Calu3 (cell line): ENCODE results near the gene RGCC. TPM values are rescaled to one million over a fixed set of nuclear protein-coding genes. Genes with fewer than 3 reads are reported as not detected.

ENCODE experiments used
- BruUV-seq: library from RNA; stranded (reverse); fragments of 400-500 nt; replicated peaks from 2 replicates; lab custom pipeline; 2021; lab: Mats Ljungman, UMichigan
- CTCF ChIA-PET: fragments of 300-600 bp; sonication (Branson Sonifier 250); formaldehyde crosslinking; loops from one replicate; lab custom pipeline; 2022; ENCODE audit warnings: antibody characterized with exemption; lab: Charles Lee
- DNase-seq: peaks from one replicate; pipeline ENCODE4 v3.0.0; 2022
- H3K27ac Mint-ChIP-seq: one replicate; pipeline ENCODE4 v1.8.0; 2022; ENCODE audit warnings: mixed read lengths; ENCODE audit not compliant: unreplicated experiment
- H3K27me3 Mint-ChIP-seq: one replicate; pipeline ENCODE4 v1.8.0; 2022; ENCODE audit warnings: mixed read lengths; ENCODE audit not compliant: unreplicated experiment
- H3K36me3 Mint-ChIP-seq: one replicate; pipeline ENCODE4 v1.8.0; 2022; ENCODE audit warnings: mild to moderate bottlenecking, moderate library complexity, mixed read lengths; ENCODE audit not compliant: insufficient read depth, unreplicated experiment
- H3K4me1 Mint-ChIP-seq: one replicate; pipeline ENCODE4 v1.8.0; 2022; ENCODE audit warnings: mild to moderate bottlenecking, low read depth, mixed read lengths; ENCODE audit not compliant: unreplicated experiment
- H3K4me3 Mint-ChIP-seq: one replicate; pipeline ENCODE4 v1.8.0; 2022; ENCODE audit warnings: mild to moderate bottlenecking, low read depth, moderate library complexity, mixed read lengths; ENCODE audit not compliant: unreplicated experiment
- H3K9me3 Mint-ChIP-seq: one replicate; pipeline ENCODE4 v1.8.0; 2022; ENCODE audit warnings: low read depth, mixed read lengths; ENCODE audit not compliant: unreplicated experiment
- intact Hi-C: fragments of 100-400 bp; cut with micrococcal nuclease; formaldehyde crosslinking; loops from one replicate; pipeline ENCODE4 v1.10.0; 2022; ENCODE audit not compliant: unreplicated experiment
- total RNA-seq: library from RNA; stranded (reverse); gene quantifications from 2 replicates; pipeline ENCODE4 v1.2.3, GENCODE V29; 2022
- TF ChIP-seq, protein P1 (sequence below): fragments of 200-600 bp; IDR thresholded peaks from one replicate; pipeline ENCODE4 v1.8.0; 2022; ENCODE audit warnings: antibody characterized with exemption; ENCODE audit not compliant: unreplicated experiment

RGCC gene
- total RNA-seq, 1 experiment from 2014 or later: 1.7 TPM

DNA sequence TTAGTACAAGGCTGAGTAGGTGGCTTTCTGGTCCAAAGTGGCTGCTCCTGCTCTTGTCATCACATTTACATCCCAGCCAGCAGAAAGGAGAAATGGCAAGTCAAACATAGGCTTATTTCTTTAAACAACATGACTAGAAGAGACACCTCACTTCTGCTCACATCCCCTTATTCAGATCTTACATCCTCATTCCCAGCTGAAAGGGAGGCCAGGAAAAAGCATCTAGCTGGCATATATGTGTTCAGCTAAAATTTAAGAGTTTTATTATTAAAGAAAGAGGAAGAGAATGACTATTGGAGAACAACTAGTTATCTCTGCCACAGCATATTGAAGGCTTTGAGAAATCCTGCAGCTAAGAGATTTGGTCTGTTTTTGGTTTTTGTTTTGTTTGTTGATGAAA lies 34.1 kb downstream of the RGCC start:
- CTCF ChIA-PET: no interaction called here
- Mint-ChIP-seq H3K27me3 (no peaks in the 10 kb centered on the region), H3K9me3 (no peaks in the 10 kb centered on the region), H3K36me3 (no peaks in the 10 kb centered on the region), H3K27ac (no peak overlapping the region), H3K4me1 (no peaks in the 10 kb centered on the region), H3K4me3 (no peak overlapping the region)
- BruUV-seq: no TSS peak
- intact Hi-C loops: no loop called here
- TF ChIP-seq, protein P1, sequence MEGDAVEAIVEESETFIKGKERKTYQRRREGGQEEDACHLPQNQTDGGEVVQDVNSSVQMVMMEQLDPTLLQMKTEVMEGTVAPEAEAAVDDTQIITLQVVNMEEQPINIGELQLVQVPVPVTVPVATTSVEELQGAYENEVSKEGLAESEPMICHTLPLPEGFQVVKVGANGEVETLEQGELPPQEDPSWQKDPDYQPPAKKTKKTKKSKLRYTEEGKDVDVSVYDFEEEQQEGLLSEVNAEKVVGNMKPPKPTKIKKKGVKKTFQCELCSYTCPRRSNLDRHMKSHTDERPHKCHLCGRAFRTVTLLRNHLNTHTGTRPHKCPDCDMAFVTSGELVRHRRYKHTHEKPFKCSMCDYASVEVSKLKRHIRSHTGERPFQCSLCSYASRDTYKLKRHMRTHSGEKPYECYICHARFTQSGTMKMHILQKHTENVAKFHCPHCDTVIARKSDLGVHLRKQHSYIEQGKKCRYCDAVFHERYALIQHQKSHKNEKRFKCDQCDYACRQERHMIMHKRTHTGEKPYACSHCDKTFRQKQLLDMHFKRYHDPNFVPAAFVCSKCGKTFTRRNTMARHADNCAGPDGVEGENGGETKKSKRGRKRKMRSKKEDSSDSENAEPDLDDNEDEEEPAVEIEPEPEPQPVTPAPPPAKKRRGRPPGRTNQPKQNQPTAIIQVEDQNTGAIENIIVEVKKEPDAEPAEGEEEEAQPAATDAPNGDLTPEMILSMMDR: no peak
- no peak for DNase-seq

DNA sequence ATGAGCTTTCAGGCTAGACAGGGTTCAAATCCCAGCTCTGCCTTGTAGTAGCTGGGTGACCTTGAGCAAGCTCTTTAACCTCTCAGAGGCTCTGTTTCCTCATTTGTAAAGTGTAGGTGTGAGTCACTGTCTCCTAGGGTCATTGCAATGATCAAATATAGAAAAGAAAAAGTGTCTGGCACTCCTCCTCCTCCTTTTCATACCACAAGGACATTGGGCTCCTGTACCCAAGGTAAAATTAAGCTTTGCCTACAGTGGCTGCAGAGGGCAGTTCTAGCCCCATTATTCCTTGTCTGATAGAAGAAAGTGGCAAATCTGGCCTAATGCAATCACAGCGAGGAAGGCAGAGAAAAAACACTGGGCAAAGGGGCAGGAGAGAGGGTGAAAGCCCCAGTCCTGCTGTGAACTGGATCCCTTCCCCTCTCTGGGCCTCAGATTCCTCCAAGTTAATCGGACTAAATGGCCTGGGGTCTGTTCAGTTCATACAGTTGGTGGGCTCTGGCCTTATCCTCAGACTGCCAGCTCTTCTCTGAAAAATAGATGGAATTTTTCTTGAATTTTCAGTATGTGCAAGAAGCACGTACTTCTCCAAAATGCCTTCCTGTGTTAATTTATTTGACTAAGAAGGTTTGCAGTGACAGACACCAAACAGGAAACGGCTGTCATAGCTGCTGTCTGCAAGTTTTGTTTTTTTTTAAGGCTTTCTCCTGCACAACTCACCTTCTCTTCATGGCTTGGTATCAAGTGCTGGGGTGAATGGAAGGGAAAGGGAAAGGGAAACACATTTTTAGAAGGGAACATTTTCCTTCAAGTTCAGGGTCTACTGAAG lies 35.3 kb downstream of the RGCC start:
- no peak overlapping the region for H3K27ac Mint-ChIP-seq
- no peaks in the 10 kb centered on the region for H3K27me3 Mint-ChIP-seq

DNA sequence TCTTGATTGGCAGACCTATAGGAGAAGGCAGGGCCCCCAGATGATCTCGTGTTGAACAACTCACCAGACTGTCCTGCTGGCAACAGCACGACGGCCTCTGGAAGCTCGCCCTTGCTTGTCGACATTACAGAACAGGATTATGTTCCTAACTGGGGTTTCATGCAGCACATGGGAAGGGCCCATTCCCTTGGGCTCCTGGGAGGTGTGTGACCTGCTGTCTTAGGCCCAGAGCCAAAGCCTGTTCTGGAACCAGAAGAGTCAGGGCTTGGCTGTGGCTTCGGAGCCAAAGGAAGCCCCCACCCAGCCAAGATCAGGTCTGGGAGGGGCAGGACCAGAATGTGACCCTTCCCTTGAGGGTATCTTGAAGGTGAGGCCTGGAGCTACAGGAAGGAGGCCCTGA lies 36.9 kb downstream of the RGCC start:
- Mint-ChIP-seq H3K9me3 (no peaks in the 10 kb centered on the region), H3K27me3 (no peaks in the 10 kb centered on the region), H3K4me3 (no peak overlapping the region), H3K27ac (no peak overlapping the region), H3K36me3 (no peaks in the 10 kb centered on the region), H3K4me1 (no peaks in the 10 kb centered on the region)
- no TSS peak for BruUV-seq
- TF ChIP-seq, protein P1: no peak
- CTCF ChIA-PET: no interaction called here
- intact Hi-C loops: no loop called here
- no peak for DNase-seq

More for the DNA sequence above, 35.3 kb downstream of the RGCC start:
- CTCF ChIA-PET: no interaction called here
- no peaks in the 10 kb centered on the region for H3K36me3 Mint-ChIP-seq
- no peak for DNase-seq
- no peaks in the 10 kb centered on the region for H3K4me1 Mint-ChIP-seq
- no peaks in the 10 kb centered on the region for H3K9me3 Mint-ChIP-seq
- no TSS peak for BruUV-seq
- H3K4me3 Mint-ChIP-seq: no peak overlapping the region
- TF ChIP-seq, protein P1: no peak
- intact Hi-C loops: no loop called here

DNA sequence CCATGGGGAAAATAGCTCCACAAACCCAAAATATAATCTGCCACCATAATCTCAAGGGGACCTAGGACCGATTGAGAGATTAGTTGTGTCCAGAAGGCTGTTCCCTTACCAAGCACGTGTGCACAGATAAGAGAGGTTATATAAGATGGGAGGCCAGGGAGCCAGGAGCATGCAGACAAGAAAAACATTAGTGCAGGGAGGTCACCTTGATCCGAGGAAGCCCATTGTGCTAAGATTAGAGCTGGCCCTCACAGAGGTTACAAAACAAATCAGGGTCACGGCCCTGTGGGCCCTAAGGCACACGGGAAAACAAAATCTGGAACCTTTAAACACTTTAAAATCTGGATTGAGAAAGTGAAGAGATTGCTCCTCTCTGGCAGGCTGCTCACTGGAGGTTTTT lies 37.7 kb downstream of the RGCC start:
- DNase-seq: no peak
- CTCF ChIA-PET: no interaction called here
- no peaks in the 10 kb centered on the region for H3K9me3 Mint-ChIP-seq
- TF ChIP-seq, protein P1: no peak
- H3K4me3 Mint-ChIP-seq: no peak overlapping the region
- intact Hi-C loops: no loop called here
- H3K4me1 Mint-ChIP-seq: no peaks in the 10 kb centered on the region
- BruUV-seq: no TSS peak
- H3K27ac Mint-ChIP-seq: no peak overlapping the region
- H3K27me3 Mint-ChIP-seq: no peaks in the 10 kb centered on the region
- no peaks in the 10 kb centered on the region for H3K36me3 Mint-ChIP-seq
